ENCODE measurements around the gene PTPRE.

GRCh38 chr10:128009372-128010126 lies 102.6 kb downstream of the PTPRE start:
- TF ChIP-seq, protein P1, sequence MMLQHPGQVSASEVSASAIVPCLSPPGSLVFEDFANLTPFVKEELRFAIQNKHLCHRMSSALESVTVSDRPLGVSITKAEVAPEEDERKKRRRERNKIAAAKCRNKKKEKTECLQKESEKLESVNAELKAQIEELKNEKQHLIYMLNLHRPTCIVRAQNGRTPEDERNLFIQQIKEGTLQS (CRISPR knock-in tag; conservative IDR thresholded peaks at IDR 0.05) = no peak
- TF ChIP-seq USF2 (CRISPR knock-in tag; IDR thresholded peaks at IDR 0.05) (no peak), ATF1 (CRISPR knock-in tag; IDR thresholded peaks at IDR 0.05) (no peak), CTCF (IDR thresholded peaks at IDR 0.05) (no peak), MXD4 (CRISPR knock-in tag; IDR thresholded peaks at IDR 0.05; ENCODE audit: borderline replicate concordance) (no peak), CBFB (CRISPR knock-in tag; IDR thresholded peaks at IDR 0.05; ENCODE audit: low read depth) (no peak)
- TF ChIP-seq, protein P2, sequence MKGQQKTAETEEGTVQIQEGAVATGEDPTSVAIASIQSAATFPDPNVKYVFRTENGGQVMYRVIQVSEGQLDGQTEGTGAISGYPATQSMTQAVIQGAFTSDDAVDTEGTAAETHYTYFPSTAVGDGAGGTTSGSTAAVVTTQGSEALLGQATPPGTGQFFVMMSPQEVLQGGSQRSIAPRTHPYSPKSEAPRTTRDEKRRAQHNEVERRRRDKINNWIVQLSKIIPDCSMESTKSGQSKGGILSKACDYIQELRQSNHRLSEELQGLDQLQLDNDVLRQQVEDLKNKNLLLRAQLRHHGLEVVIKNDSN (CRISPR knock-in tag; IDR thresholded peaks at IDR 0.05) = no peak
